ENCODE results near the gene POM121.
"Not testable (repeated sequence)": the region's sequence is repeated elsewhere in the genome, so short reads cannot be mapped to it uniquely, and the experiment has no call there.

The POM121 gene

DNA sequence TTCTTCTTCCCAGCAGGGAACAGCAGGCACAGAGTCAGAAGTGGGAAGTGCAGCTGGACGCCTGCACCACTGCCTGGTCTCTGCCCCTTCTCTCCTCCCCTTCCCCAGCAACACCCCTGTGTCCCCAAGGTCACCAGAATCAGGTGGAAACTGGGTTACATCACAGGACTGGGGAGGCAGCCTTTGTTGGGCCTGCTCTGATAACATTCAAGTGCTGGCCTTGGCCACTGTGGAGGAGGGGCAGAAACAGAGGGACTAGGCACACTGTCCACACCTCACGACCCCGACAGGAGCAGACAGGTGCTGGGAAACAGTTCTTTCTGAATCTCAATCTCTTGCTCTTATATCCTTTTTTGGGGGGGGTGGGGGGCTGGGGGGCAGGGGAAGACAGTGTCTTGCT, 42.0 kb downstream of the POM121 start:
- not testable (repeated sequence) for DNase-seq (ENCODE audit: low spot score)

DNA sequence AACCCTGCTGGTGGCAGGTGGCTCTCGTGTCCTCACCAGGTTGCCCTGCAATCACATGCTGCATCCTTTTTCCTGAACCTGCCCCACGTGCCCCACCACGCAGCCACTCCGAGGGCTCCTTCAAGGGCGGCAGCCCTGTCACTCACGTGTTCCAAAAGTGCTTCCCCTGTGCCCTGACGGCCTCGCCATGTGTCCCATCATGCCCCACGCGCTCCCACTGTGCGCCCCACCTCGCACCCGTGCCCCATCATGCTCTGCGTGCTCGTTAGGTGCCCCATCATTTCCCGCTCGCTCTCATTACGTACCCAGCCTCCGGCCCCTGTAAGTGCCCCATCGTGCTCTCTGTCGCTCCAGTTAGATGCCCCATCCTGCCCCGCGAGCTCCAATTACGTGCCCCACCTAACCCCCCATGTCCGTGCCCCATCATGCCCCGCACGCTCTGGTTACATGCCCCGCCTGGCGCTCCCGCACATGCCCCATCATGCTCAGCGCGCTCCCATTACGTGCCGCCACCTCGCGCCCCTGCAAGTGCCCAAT, 44.2 kb downstream of the POM121 start, which contains the start of gene TRIM74:
TSS of gene TRIM74 (minus strand) at position 487 of the 537 bp plus-strand sequence. CDS start 3,309 bp downstream, outside the sequence.
- not testable (repeated sequence) for DNase-seq (ENCODE audit: low spot score)

DNA sequence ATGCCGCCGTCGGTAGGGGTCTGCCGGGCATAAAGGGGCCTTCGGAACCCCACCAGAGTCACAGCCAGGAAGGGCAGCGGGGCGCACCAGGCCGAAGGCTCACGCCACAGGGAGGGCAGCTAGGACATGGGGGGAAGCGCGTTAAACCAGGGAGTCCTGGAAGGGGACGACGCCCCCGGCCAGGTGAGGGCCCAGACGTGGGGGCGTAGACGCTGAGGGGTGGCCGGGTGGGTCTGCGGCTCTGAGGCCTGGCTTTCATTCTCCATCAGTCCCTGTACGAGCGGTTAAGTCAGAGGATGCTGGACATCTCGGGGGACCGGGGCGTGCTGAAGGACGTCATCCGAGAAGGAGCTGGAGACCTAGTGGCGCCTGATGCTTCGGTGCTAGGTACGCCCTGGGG, 44.8 kb downstream of the POM121 start:
- DNase-seq (ENCODE audit: low spot score), result not testable (repeated sequence)

DNA sequence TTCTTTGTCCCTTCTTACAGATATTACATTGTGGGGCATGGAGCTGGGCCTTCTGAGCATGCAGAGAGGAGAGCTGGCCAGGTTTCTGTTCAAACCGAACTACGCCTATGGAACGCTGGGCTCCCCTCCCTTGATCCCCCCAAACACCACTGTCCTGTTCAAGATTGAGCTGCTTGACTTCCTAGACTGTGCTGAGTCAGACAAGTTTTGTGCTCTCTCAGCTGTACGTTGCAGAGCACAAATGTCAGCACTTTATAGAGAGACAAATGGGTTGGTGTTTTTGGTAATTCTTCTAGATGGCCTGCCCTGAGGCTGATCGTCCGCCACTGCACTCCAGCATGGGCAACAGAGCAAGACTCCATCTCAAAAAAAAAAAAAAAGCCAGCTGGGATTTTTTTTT, 46.6 kb downstream of the POM121 start:
- DNase-seq (ENCODE audit: low spot score), result not testable (repeated sequence)

DNA sequence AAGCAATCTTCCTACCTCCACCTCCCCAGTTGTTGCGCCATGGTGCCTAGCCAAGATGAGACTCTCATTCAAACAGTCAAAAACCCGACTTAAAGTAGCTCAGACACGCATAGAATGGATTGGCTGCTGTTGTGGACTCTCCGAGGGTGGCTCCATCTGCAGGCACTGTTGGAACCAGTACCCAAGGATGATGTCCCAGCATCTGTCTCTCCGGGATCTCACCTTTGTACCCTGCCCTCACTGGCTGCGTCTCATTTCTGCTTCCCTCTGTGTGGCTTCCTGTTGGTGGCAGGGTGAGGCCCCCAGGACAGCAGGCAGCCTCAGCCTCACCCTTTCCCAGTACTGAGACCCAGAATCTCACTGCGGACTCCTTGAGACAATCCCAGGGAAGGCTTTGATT, 49.9 kb downstream of the POM121 start:
- not testable (repeated sequence) for DNase-seq (ENCODE audit: low spot score)

DNA sequence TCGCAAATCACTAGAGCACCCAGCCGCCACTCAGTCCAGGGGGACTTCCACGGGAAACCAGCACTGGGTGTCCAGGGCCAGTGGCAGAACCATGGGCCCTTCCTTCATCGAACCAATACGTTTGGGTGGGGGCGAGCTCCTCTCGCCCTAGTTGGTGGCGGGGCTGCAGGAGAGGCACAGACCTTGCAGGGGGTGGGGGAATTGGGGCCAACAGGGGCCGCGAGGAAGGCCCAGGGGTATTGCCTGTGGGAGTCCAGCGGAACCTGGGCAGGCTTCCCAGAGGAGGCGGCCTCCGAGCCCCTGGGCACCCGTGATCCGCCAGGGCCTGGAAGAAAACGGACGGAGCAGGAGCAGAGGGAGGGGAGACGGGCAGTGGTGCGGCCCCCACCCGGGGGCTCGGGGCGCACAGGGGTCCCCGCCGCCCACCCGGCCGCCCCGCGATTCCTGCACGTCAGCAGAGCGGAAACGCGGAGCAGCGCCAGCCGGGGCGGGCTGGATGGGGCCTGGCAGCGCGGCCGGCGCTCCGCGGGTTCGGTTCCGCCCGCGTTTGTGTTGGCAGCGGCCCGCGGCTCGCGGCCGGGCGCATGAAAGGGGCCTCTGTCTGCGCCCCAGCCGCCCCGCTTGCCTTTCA, 50.9 kb downstream of the POM121 start:
- DNase-seq (ENCODE audit: low spot score), result not testable (repeated sequence)

DNA sequence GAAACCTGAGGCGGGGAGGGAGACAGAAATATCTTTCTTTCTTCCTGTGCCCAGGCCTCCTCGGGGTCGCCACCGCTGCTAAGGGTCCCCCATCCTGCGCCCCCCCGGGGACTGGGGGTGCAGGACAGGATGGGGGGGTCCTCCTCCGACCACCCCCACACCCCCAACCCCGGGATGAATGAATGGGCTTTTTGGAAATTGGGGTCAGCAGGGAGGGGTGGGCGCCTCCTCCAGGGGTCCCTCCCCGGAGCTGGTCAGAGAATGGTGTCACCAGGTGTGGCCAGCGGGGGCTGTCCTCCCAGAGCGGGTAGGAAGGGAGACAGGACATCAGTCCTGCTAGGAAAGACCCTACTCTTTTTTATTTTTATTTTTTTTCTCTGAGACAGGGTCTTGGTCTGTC, 51.5 kb downstream of the POM121 start:
- DNase-seq (ENCODE audit: low spot score), result not testable (repeated sequence)

DNA sequence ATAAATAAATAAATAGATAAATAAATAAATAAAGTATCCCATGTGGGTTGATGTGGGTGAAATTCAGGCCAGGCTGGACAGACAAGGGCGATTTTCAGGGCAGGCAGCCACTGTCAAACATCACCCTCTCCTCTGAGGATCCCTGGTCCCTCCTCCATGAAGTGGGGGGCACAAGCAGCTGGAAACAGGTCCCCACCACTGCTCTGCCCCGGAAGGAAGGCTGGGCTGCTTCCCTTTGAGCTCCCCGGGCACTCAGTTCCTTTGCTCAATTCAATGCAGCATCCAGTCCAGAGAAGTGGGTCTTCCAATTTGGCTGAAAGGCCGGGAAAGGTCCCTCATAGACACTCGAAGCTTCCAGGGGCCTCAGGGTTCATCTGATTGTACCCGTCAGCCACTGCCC, 55.5 kb downstream of the POM121 start:
- DNase-seq (ENCODE audit: low spot score), result not testable (repeated sequence)

DNA sequence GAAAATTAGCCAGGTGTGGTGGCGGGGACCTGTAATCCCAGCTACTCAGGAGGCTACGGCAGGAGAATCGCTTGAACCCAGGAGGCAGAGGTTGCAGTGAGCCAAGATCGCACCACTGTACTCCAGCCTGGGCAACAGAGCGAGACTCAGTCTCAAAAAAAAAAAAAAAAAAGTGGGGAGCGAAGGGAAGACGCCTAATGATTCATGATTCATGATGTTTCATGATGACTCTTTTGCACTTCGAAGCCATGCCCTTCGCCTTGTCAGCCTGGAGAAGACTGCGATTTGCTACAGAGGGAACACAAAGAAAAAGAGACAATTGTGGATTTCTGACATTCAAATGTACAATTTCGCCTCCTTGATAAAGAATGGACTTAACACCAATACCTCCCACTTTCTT, 57.2 kb downstream of the POM121 start:
- not testable (repeated sequence) for DNase-seq (ENCODE audit: low spot score)

DNA sequence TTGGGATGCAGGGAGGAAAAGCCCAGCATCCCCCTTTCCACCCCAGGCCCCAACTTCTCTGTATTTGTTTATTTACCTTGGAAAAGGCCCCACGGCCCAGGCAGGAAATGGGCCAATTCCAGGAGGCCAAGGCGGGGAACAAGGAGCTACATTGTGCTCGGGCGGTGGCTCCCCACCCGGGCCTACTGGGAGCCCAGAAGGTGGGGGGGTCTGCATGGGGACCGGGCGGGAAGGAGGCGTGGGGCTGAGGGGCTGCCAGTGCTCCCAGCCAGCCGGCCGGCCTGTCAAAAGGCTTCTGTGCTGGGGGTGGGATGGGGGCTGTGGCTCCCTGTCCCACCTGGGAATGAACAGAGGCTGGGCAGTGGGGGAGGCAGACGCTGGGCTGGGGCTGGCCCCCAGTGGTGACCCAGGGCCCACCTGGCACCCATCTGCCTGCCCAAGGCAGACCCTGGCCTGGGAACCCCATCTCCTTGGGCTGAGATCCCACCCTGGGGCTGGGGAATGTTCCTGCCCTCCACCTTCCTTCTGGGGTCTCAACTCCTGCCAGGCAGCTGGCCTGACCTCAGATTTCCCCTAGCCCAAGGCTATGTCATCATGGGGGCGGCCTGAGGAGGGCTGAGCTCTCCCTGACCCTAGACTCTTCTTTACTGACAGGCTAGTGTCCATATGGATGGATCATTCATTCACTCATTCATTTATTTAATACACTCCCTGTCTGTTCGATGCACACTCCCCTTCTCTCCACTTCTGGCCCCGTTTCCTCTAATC, 65.4 kb downstream of the POM121 start:
- not testable (repeated sequence) for DNase-seq (ENCODE audit: low spot score)

DNA sequence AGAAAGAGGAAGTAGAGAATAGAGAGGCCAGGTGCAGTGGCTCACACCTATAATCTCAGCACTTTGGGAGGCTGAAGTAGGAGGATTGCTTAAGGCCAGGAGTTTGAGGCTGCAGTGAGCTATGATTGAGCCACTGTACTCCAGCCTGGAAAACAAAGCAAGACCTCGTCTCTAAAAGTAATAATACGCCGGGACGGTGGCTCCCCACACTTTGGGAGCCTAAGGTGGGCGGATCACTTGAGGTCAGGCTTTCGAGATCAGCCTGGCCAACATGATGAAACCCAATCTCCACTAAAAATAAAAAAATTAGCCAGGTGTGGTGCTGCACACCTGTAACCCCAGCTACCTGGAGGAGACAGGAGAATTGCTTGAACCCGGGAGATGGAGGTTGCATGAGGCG, 70.6 kb downstream of the POM121 start:
- not testable (repeated sequence) for DNase-seq (ENCODE audit: low spot score)

DNA sequence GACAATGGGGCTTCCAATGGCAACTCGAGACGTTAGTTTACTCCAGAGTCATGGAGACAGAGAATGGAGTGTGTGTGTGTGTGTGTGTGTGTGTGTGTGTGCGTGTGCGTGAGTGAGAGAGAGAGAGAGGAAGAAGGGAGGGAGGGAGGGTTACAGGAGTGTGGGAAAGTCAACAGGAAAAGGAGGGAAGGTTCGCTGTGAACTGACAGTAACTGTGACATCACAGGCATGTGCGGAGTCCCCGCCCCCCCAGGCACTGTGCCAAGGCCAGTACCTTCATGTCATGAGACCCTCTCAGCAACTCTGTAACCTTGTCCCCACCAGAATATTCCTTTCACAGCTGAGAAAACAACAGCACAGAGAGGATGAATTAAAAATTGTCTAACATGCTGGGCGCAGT, 72.6 kb downstream of the POM121 start:
- DNase-seq (ENCODE audit: low spot score), result not testable (repeated sequence)

DNA sequence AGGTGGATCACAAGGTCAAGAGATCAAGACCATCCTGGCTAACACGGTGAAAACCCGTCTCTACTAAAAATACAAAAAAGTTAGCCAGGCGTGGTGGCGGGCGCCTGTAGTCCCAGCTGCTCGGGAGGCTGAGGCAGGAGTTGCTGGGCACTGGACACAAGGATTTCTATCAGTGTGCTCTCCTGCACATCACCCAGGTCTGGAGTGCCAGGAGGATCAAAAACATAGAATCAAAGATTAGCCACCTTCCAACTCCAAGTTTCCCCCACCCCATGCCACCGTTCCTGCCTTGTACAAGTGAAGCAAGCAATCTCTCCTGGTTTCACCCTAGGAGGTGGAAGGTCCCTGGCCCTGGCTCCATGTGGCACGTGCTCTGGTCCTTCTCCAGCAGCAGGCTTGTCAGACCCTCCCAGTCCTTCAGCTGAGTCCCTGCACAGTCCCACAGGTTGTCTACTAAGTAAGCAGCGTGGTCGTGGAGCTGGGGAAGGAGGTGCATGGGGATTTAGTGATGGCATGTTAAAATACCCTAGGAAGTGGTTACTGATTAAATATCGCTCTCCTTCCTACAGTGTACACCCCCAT, 73.1 kb downstream of the POM121 start:
- DNase-seq (ENCODE audit: low spot score), result not testable (repeated sequence)

All from GM20000 (cell line).